Left cardiac atrium (tissue), 4 donors: ENCODE results near the gene PEF1. TPM values are rescaled to one million over a fixed set of nuclear protein-coding genes. Genes with fewer than 3 reads are reported as not detected.
"Not testable (repeated sequence)": the region's sequence is repeated elsewhere in the genome, so short reads cannot be mapped to it uniquely, and the experiment has no call there.

Experiments
- ATAC-seq, 2 donors: fragments of 200-7000 bp; cut with Tn5 transposase; one replicate each; pipeline ENCODE4 v1.9.1; 2020; ENCODE audit warnings: mild to moderate bottlenecking in 2 of 2, moderate library complexity in 2 of 2
- DNase-seq: peaks from one replicate; pipeline ENCODE4 v3.0.0-alpha.2; 2020
- intact Hi-C, 2 donors: fragments of 100-400 bp; cut with DNase I; formaldehyde crosslinking; loops; one replicate each; pipeline versions ENCODE4 v1.14.1 to v1.15.1; 2022 to 2023
- total RNA-seq, 2 donors: library from RNA; stranded (reverse); fragmentation: NEBNext Ultra II Directional; extraction: Animal tissue kit (Norgen Biotek cat#: 25700); gene quantifications; one replicate each; pipeline ENCODE4 v1.2.1, GENCODE V29; 2021
- donor health status: DM: no; HTN: yes; CAD: no.
- donor health status: DM: no; HTN: yes; CAD: no; lungs with severe emphysema.
- donor health status: DM: yes; HTN: yes; CAD: no.
- donor health status: Dilated cardiomyopathy.

The PEF1 gene
- total RNA-seq, 2 donors from 2014 or later = 32.3 to 44.7 TPM

GRCh38 chr1:31593770-31594632, 50.7 kb downstream of the PEF1 start:
- DNase-seq (peak; percentile 87), ATAC-seq (peak; percentile 84 to 87)
- intact Hi-C loops = loop anchor here in 1 of 2 donors (1.0 kb wide), 1 partner anchor 30 kb away; no protein-coding TSS in a partner anchor

GRCh38 chr1:31593136-31593665, 51.5 kb downstream of the PEF1 start:
- DNase-seq = no peak
- intact Hi-C loops = no loop called here

GRCh38 chr1:31592132-31592531, 52.5 kb downstream of the PEF1 start:
- DNase-seq (no peak), ATAC-seq (no peak)
- intact Hi-C loops = no loop called here

More at GRCh38 chr1:31593136-31593665, 51.5 kb downstream of the PEF1 start:
- ATAC-seq = no peak

DNA sequence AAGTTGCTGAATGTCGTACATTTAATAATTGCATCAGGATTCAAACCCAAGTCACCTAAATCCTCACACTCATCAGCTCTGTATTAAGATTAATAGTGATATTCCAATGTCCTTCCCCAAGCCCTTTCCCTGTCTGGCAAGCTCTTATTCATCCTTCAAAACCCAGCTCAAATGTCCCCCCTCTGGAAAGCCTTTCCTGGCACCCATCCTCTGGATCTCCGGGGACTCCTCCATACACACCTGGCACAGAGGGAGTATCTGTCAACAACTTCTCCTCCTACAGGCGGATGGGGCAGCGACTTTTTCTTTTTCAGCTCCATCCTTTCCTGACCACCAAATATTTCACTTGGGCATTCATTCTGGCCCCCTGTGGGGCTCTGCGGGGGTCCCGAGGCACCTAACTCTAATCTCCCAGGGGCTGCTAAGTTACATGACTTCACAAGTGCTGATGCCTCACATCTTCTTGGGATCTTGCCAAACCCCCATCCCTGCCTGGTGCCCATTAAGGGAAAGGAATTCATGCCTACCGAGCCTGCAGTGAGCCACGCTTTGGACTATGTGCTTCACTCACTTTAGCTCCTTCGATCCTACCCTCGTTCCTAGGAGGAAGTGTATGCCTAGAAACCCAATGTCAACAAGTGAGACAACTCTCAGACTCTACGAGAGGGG, 53.1 kb downstream of the PEF1 start:
- intact Hi-C loops = no loop called here
- DNase-seq = no peak
- no peak for ATAC-seq

DNA sequence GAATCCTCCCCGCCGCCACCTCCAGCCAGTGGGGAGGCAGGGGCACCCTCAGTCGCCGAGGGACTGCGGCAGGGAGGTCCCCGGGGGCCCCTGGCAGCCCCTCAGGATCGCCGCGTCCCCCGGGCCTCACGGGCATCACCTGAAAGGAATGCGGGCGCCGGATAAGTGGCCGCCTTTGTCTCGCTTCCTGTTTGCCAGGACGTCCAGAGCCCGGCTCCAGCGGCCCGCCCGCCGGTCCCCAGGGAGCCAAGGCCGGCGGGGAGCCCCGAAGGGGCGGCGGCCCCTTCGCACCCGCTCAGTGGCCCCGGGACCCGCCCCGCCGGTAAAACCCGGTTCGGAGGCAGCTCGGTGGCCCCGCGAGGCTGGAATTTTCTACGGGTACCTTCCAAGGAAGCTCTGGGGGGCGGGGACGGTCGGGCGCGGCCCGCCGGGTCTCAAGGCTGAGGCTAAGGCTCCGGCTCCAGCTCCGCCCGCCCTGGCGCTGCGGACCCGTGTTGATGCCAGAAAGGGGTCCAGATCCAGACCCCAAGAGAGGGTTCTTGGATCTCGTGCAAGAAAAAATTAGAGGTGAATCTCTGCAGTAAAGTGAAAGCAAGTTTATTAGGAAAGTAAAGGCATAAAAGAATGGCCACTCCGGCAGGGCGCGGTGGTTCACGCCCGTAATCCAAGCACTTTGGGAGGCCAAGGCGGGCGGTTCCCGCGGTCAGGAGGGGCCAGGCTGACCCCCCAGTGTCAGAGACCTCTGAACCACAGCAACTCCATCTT, 55.7 kb downstream of the PEF1 start:
- intact Hi-C loops = no loop called here
- ATAC-seq (peak; percentile 14 to 34), DNase-seq (peak; percentile 71)

DNA sequence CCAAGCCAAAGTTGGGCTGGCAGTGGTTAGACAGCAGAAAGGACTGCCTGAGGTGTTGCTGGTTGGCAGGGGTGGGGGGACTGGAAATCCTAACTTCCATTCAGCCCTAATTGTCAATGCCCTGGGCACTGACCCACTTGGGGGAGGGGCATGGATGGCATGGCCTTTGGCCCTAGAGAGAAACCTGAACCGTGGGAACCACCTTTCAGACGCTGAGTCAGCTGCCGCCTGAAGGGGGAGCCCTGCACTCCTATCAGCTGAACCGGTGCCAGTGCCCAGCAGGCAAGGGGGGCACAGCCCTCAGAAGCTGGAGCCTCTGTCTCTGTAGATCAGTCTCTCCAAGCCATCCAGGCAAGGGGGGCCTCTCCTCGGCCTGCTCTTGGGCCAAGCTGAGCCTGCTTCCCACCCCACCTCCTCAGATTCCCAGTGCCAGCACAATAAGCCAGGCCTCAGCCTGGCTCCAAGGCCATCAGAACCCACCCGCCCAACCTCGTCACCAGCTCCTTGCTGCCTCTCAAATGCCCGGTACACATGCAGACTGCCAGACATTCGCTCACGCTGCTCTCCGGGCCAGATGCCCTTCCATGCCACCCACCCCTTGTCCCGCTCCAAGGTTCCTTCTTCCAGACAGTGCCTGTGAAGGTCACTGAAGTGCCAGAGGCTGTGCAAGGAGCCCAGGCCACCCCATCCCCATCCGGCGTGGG, 56.8 kb downstream of the PEF1 start:
- ATAC-seq (peak; percentile 36 to 42), DNase-seq (peak; percentile 73)
- intact Hi-C loops = no loop called here

GRCh38 chr1:31587328-31587699, 57.4 kb downstream of the PEF1 start:
- DNase-seq, ATAC-seq, intact Hi-C loops: not testable (repeated sequence)

DNA sequence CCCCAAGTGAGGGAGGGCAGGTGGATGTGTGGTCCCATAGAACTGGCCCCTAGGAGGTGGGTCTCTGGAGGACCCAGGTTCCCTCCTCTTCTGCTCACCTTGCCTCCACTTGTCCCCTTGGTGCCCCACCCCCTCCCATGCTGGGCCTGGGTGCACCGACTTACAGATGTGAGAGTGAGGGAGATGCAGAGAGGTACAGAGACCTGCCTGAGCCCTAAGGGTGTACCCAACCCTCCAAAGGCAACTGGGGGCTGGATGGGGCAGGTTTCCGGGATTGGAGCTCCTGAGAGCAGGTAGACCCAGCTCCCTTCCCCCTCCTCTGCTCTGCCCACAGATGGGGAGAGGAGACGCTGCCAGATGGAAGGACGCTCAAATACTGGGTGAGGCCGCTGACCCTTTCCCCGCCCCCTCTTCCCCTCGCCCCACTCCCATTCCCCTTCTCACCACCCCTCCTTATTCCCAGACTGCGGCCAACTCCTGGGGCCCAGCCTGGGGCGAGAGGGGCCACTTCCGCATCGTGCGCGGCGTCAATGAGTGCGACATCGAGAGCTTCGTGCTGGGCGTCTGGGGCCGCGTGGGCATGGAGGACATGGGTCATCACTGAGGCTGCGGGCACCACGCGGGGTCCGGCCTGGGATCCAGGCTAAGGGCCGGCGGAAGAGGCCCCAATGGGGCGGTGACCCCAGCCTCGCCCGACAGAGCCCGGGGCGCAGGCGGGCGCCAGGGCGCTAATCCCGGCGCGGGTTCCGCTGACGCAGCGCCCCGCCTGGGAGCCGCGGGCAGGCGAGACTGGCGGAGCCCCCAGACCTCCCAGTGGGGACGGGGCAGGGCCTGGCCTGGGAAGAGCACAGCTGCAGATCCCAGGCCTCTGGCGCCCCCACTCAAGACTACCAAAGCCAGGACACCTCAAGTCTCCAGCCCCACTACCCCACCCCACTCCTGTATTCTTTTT, 58.0 kb downstream of the PEF1 start:
- intact Hi-C loops = no loop called here
- no peak for ATAC-seq
- DNase-seq = no peak

- DNase-seq (no peak), ATAC-seq (no peak)
- intact Hi-C loops = no loop called here
Measured at GRCh38 chr1:31585736-31586365, 58.8 kb downstream of the PEF1 start.

- no peak for DNase-seq
- no peak for ATAC-seq
- intact Hi-C loops = no loop called here
Measured at GRCh38 chr1:31584869-31585735, 59.6 kb downstream of the PEF1 start.

- ATAC-seq = peak; percentile 55 to 70
- DNase-seq = peak; percentile 88
- intact Hi-C loops = no loop called here
Measured at GRCh38 chr1:31583995-31584868, 60.4 kb downstream of the PEF1 start.

DNA sequence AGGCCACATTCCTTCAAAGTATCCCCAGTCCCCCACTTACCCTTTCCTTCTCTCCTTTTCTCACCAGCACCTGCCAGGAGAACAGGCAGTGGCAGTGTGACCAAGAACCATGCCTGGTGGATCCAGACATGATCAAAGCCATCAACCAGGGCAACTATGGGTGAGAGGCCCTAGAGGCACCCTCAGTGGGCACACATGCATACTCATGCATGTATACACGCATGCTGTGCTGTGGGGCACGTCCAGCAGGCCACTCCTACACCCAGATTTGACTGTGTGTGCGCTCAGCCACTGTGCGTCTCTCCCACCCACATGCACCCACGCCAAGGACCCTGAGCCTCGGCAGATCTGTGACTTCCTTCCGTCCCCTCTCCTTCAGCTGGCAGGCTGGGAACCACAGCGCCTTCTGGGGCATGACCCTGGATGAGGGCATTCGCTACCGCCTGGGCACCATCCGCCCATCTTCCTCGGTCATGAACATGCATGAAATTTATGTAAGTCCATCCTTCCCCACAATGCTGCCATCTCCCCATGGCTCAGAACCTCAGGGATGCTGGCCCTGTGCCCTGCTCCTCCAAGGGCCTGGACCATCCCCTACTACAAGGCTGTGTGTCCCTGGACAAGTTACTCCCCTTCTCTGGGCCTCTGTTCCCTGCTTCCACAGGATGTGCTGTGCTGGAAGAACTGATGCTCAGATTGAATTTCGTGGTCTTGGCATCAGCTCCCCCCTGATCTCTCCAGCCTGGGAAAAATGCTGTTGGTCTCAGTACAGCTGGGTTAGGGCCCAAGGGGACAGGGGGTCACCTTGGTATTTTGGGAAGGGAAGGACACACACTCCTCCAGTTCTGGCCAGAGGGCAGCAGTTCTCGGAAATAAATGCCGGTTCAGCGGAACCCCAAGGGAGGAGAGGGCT, 61.3 kb downstream of the PEF1 start:
- DNase-seq = no peak
- intact Hi-C loops = no loop called here
- ATAC-seq = peak; percentile 7 to 23

- intact Hi-C loops = no loop called here
- no peak for ATAC-seq
- DNase-seq = no peak
Measured at GRCh38 chr1:31581821-31582810, 62.6 kb downstream of the PEF1 start.
